ENCODE data around the gene IL1A. TPM values are rescaled to one million over a fixed set of nuclear protein-coding genes. Genes with fewer than 3 reads are reported as not detected.

IL1A gene
- total and polyA plus RNA-seq, 2 donors (not counting 3 experiments of a cell fraction or from before 2014, with no cell fraction given), result 0.29 to 1.4 TPM

GRCh38 chr2:112768432-112768831 lies 15.9 kb downstream of the IL1A start:
- FAIRE-seq, result no peak
- peaks cover 8% of the 10 kb centered on the region for H3K79me2 ChIP-seq (ENCODE audit: control insufficient read depth, insufficient read depth, low read length)
- H3K4me1 ChIP-seq (ENCODE audit: control insufficient read depth, extremely low read depth, insufficient read depth, low read length), result peaks cover 9% of the 10 kb centered on the region
- no TSS peak for BruUV-seq (replicated peaks)
- no peak for DNase-seq (ENCODE audit: low read depth, low spot score)
- H3K9me3 ChIP-seq (replicated peaks; ENCODE audit: control insufficient read depth, insufficient read depth, low read length), result no peaks in the 10 kb centered on the region
- intact Hi-C loops (cut with micrococcal nuclease) (no loop called here), dilution Hi-C loops (cut with MboI; ENCODE audit: extremely low pct_ligation_motif_present, low sequenced_read_pairs) (loop anchor here (25.0 kb wide), 1 partner anchor 169 kb away; no protein-coding TSS in a partner anchor)
- H3K4me3 ChIP-seq (replicated peaks in 1 of 3; ENCODE audit: insufficient read depth in 1 of 3, low read depth in 1 of 3, low read length in 3 of 3), result no peak overlapping the region
- TF ChIP-seq FOS (IDR thresholded peaks at IDR 0.05; ENCODE audit: borderline replicate concordance, insufficient read depth, low read length) (no peak), MYC (IDR thresholded peaks at IDR 0.05; ENCODE audit: low read depth, low read length) (no peak), EZH2 (IDR thresholded peaks at IDR 0.05; ENCODE audit: borderline replicate concordance, low read depth, low read length, severe bottlenecking) (no peak), POLR2A (IDR thresholded peaks at IDR 0.05; ENCODE audit: low read depth, low read length) (no peak), JUN (IDR thresholded peaks at IDR 0.05; ENCODE audit: borderline replicate concordance, insufficient read depth, insufficient read length, low read depth) (no peak), POLR2AphosphoS5 (IDR thresholded peaks at IDR 0.05; ENCODE audit: insufficient read depth, low read depth, low read length) (no peak), CTCF (IDR thresholded peaks at IDR 0.05; ENCODE audit: extremely low read depth in 1 of 2, insufficient read depth in 1 of 2, low read depth in 1 of 2, low read length in 2 of 2) (no peak), GATA2 (IDR thresholded peaks at IDR 0.05; ENCODE audit: insufficient read depth, insufficient read length, low read depth, low read length) (no peak)
- TF ChIP-seq, protein P1, sequence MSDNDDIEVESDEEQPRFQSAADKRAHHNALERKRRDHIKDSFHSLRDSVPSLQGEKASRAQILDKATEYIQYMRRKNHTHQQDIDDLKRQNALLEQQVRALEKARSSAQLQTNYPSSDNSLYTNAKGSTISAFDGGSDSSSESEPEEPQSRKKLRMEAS (IDR thresholded peaks at IDR 0.05; ENCODE audit: insufficient read depth, insufficient read length), result no peak
- H3K27ac ChIP-seq (ENCODE audit: insufficient read depth, low read depth, low read length), result no peak overlapping the region
- no peaks in the 10 kb centered on the region for H3K9me1 ChIP-seq (replicated peaks; ENCODE audit: control insufficient read depth, extremely low read depth, insufficient read depth, low read length)
- no peaks in the 10 kb centered on the region for H3K36me3 ChIP-seq (ENCODE audit: control insufficient read depth in 2 of 2, extremely low read depth in 1 of 2, insufficient read depth in 2 of 2, low read length in 2 of 2)
- peak overlapping the region; percentile 87 for H2AFZ ChIP-seq (ENCODE audit: low read depth, low read length)
- H3K4me2 ChIP-seq (ENCODE audit: insufficient read depth, low read length), result peak overlapping the region; percentile 86
- POLR2A ChIA-PET, result interaction anchor here (0.7 kb wide), 1 partner anchor 37 kb away, joined by 5 read pairs; no protein-coding TSS in a partner anchor
- no peaks in the 10 kb centered on the region for H3K27me3 ChIP-seq (ENCODE audit: control insufficient read depth in 2 of 2, insufficient read depth in 2 of 2, low read length in 2 of 2)
- no peak overlapping the region for H3K9ac ChIP-seq (replicated peaks; ENCODE audit: extremely low read depth, insufficient read depth, low read length)
- CTCF ChIA-PET, result interaction anchor here (1.1 to 2.2 kb wide), 7 partner anchors 16 to 173 kb away, joined by 3 to 9 read pairs (median 4); partner anchors contain the start of gene IL1A
- H4K20me1 ChIP-seq (replicated peaks; ENCODE audit: control insufficient read depth, extremely low read depth, insufficient read depth, low read length), result no peaks in the 10 kb centered on the region

Measured in endothelial cell of umbilical vein (primary cell).